H9 (cell line): ENCODE data around the gene ERFE. TPM values are rescaled to one million over a fixed set of nuclear protein-coding genes. Genes with fewer than 3 reads are reported as not detected.

Experiments used
- DNase-seq: peaks from one replicate; pipeline ENCODE4 v3.0.0-alpha.2; 2017
- H2AFZ ChIP-seq: one replicate; pipeline ENCODE4 v1.6.1; 2013; ENCODE audit warnings: mild to moderate bottlenecking, low read length, control low read depth, moderate library complexity
- H2AK5ac ChIP-seq: 2 replicates; pipeline ENCODE4 v1.6.1; 2013; ENCODE audit warnings: low read length, control low read depth, mixed read lengths; ENCODE audit not compliant: insufficient read length
- H2BK120ac ChIP-seq: one replicate; pipeline ENCODE4 v1.6.1; 2013; ENCODE audit warnings: low read depth, mild to moderate bottlenecking, low read length, control low read depth, inconsistent platforms; ENCODE audit not compliant: poor library complexity, severe bottlenecking
- H2BK12ac ChIP-seq: 2 replicates; pipeline ENCODE4 v1.6.1; 2013; ENCODE audit warnings: low read length, control low read depth, mixed read lengths, low read depth; ENCODE audit not compliant: insufficient read length
- H2BK15ac ChIP-seq: 2 replicates; pipeline ENCODE4 v1.6.1; 2013; ENCODE audit warnings: low read depth, low read length, control low read depth
- H2BK20ac ChIP-seq: one replicate; pipeline ENCODE4 v1.6.1; 2013; ENCODE audit warnings: low read depth, mild to moderate bottlenecking, low read length, control low read depth, inconsistent platforms; ENCODE audit not compliant: poor library complexity, severe bottlenecking
- H2BK5ac ChIP-seq: 2 replicates; pipeline ENCODE4 v1.6.1; 2013; ENCODE audit warnings: low read length, control low read depth, mixed read lengths; ENCODE audit not compliant: insufficient read length
- H3K14ac ChIP-seq: 2 replicates; pipeline ENCODE4 v1.6.1; 2013; ENCODE audit warnings: low read length, control low read depth; ENCODE audit not compliant: insufficient read depth
- H3K18ac ChIP-seq: 2 replicates; pipeline ENCODE4 v1.6.1; 2013; ENCODE audit warnings: low read depth, mild to moderate bottlenecking, mixed read lengths, low read length, control low read depth; ENCODE audit not compliant: insufficient read length
- H3K23ac ChIP-seq: 2 replicates; pipeline ENCODE4 v1.6.1; 2013; ENCODE audit warnings: low read length, control low read depth, mixed read lengths, low read depth; ENCODE audit not compliant: insufficient read length
- H3K23me2 ChIP-seq: 2 replicates; pipeline ENCODE4 v1.6.1; 2013; ENCODE audit warnings: low read depth, mild to moderate bottlenecking, mixed read lengths, low read length, control low read depth; ENCODE audit not compliant: insufficient read length, poor library complexity, severe bottlenecking
- H3K27ac ChIP-seq: 2 replicates; pipeline ENCODE4 v1.5.1; 2013; ENCODE audit warnings: low read length, control low read depth, mixed read lengths, low read depth; ENCODE audit not compliant: insufficient read length
- H3K27me3 ChIP-seq: 2 replicates; pipeline ENCODE4 v1.6.1; 2013; ENCODE audit warnings: low read length, control low read depth, inconsistent platforms; ENCODE audit not compliant: insufficient read depth
- H3K4ac ChIP-seq: 2 replicates; pipeline ENCODE4 v1.6.1; 2013; ENCODE audit warnings: low read depth, mild to moderate bottlenecking, control low read depth, inconsistent platforms, low read length, moderate library complexity
- H3K4me1 ChIP-seq: 2 replicates; pipeline ENCODE4 v1.6.1; 2013; ENCODE audit warnings: low read length, control low read depth, inconsistent platforms; ENCODE audit not compliant: insufficient read depth
- H3K4me2 ChIP-seq: 2 replicates; pipeline ENCODE4 v1.6.1; 2013; ENCODE audit warnings: low read length, control low read depth, mixed read lengths; ENCODE audit not compliant: insufficient read length, insufficient read depth
- H3K56ac ChIP-seq: 2 replicates; pipeline ENCODE4 v1.6.1; 2013; ENCODE audit warnings: low read depth, mild to moderate bottlenecking, mixed read lengths, low read length, control low read depth; ENCODE audit not compliant: insufficient read length
- H3K79me1 ChIP-seq: 2 replicates; pipeline ENCODE4 v1.6.1; 2013; ENCODE audit warnings: low read depth, mild to moderate bottlenecking, moderate library complexity, low read length, control low read depth, inconsistent platforms; ENCODE audit not compliant: insufficient read depth, poor library complexity, severe bottlenecking
- H3K79me2 ChIP-seq: 2 replicates; pipeline ENCODE4 v1.6.1; 2013; ENCODE audit warnings: low read length, control low read depth, inconsistent platforms; ENCODE audit not compliant: insufficient read depth
- H3K9ac ChIP-seq: 2 replicates; pipeline ENCODE4 v1.6.1; 2013; ENCODE audit warnings: low read length, control low read depth, mixed read lengths; ENCODE audit not compliant: insufficient read length; ENCODE audit errors: extremely low read depth
- H3K9me3 ChIP-seq: one replicate; pipeline ENCODE4 v1.6.1; 2013; ENCODE audit warnings: low read depth, low read length, inconsistent platforms; ENCODE audit not compliant: control insufficient read depth
- H3T11ph ChIP-seq: one replicate; pipeline ENCODE4 v1.6.1; 2013; ENCODE audit warnings: mild to moderate bottlenecking, low read length, control low read depth, inconsistent platforms
- H4K20me1 ChIP-seq: one replicate; pipeline ENCODE4 v1.6.1; 2013; ENCODE audit not compliant: control insufficient read depth, insufficient read length, insufficient read depth
- H4K5ac ChIP-seq: 2 replicates; pipeline ENCODE4 v1.6.1; 2013; ENCODE audit warnings: low read depth, mild to moderate bottlenecking, mixed read lengths, low read length, control low read depth; ENCODE audit not compliant: insufficient read length
- H4K8ac ChIP-seq: replicated peaks from 2 replicates; pipeline ENCODE4 v1.6.1; 2013; ENCODE audit warnings: low read length, control low read depth, mixed read lengths, low read depth; ENCODE audit not compliant: insufficient read length
- H4K91ac ChIP-seq: 2 replicates; pipeline ENCODE4 v1.6.1; 2013; ENCODE audit warnings: low read depth, mild to moderate bottlenecking, moderate library complexity, mixed read lengths, low read length, control low read depth; ENCODE audit not compliant: insufficient read length
- H3K27ac Mint-ChIP-seq, 3 experiments: 2 replicates in 2 of 3; 3 replicates in 1 of 3; pipeline ENCODE4 v1.8.0; 2020 to 2021; ENCODE audit warnings: mixed read lengths in 3 of 3, mild to moderate bottlenecking in 1 of 3, moderate library complexity in 1 of 3
- H3K27me3 Mint-ChIP-seq: 2 replicates; pipeline ENCODE4 v1.8.0; 2021; ENCODE audit warnings: low read depth, mild to moderate bottlenecking, moderate library complexity, mixed read lengths
- H3K36me3 Mint-ChIP-seq, 3 experiments: 2 replicates in 2 of 3; 3 replicates in 1 of 3; pipeline ENCODE4 v1.8.0; 2020 to 2021; ENCODE audit warnings: low read depth in 3 of 3, mixed read lengths in 3 of 3; ENCODE audit not compliant: insufficient read depth in 1 of 3
- H3K4me1 Mint-ChIP-seq, 2 experiments: 2 replicates each; pipeline ENCODE4 v1.8.0; 2020; ENCODE audit warnings: mixed read lengths in 2 of 2
- H3K4me3 Mint-ChIP-seq, 2 experiments: 2 replicates in 1 of 2; 3 replicates in 1 of 2; pipeline ENCODE4 v1.8.0; 2020 to 2021; ENCODE audit warnings: mild to moderate bottlenecking in 2 of 2, mixed read lengths in 2 of 2, moderate library complexity in 1 of 2
- H3K9me3 Mint-ChIP-seq, 2 experiments: 2 replicates in 1 of 2; 3 replicates in 1 of 2; pipeline ENCODE4 v1.8.0; 2020; ENCODE audit warnings: mild to moderate bottlenecking in 2 of 2, mixed read lengths in 2 of 2, moderate library complexity in 1 of 2
- WGBS: extraction: QIAGEN DNeasy Blood & Tissue Kit; methylation state at CpG from one replicate; pipeline ENCODE4 v1.1.7; 2013; ENCODE audit warnings: missing lambda C conversion rate, low lambda C conversion rate, mixed read lengths; ENCODE audit not compliant: insufficient read length; ENCODE audit errors: extremely low coverage; 5-methylcytosine and 5-hydroxymethylcytosine counted together
- total RNA-seq: library from RNA; stranded (reverse); gene quantifications from 2 replicates; pipeline ENCODE4 v1.2.1, GENCODE V29; 2021
- TF ChIP-seq, protein P1 (sequence below): fragments of 200-600 bp; sonication (generic); conservative IDR thresholded peaks from 3 replicates; pipeline ENCODE4 v1.8.0; 2021; ENCODE audit warnings: antibody characterized with exemption, mild to moderate bottlenecking

ERFE gene
- total RNA-seq, 1 experiment from 2014 or later, result 2.1 TPM

DNA sequence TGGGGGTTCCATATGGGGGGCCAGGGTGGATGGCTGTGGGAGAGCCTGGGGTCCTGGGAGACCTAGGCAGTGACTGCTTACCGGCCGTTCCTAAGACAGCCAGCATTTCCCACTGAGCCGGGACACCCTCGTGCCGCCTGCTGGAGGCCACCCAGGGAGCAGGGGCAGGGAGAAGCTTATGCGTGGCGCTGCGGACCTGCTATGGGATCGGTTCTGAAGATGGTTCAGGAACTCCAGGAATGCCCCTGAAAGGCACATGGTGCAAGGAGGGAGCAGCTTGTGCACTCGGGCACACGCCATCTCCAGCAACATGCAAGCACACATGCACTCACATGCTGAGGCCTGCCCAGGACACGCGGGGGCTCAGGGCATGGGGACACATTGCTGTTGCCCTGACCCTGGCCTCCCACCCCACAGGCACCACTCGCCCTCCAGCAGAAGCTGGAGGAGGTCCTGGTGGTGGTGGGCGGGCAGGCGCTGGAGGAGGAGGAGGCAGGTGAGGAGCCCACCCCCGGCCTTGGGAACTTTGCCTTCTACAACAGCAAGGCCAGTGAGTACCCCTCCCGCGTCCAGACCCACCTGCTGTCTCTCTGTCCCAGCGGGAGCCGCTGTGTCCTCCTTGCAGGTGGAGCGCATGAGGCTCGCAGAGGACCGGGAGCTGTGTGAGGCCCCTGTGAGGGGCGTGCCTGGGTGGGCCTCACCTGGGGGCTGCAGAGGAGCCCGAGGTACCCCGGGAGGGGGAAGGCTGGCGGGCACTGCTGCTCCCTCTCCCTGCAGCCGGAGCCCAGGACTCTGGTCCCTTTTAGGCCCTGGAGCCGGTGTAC is 16.2 kb upstream of the ERFE start:
- TF ChIP-seq, protein P1, sequence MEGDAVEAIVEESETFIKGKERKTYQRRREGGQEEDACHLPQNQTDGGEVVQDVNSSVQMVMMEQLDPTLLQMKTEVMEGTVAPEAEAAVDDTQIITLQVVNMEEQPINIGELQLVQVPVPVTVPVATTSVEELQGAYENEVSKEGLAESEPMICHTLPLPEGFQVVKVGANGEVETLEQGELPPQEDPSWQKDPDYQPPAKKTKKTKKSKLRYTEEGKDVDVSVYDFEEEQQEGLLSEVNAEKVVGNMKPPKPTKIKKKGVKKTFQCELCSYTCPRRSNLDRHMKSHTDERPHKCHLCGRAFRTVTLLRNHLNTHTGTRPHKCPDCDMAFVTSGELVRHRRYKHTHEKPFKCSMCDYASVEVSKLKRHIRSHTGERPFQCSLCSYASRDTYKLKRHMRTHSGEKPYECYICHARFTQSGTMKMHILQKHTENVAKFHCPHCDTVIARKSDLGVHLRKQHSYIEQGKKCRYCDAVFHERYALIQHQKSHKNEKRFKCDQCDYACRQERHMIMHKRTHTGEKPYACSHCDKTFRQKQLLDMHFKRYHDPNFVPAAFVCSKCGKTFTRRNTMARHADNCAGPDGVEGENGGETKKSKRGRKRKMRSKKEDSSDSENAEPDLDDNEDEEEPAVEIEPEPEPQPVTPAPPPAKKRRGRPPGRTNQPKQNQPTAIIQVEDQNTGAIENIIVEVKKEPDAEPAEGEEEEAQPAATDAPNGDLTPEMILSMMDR, result no peak
- H4K8ac ChIP-seq, result no peak overlapping the region
- no peaks in the 10 kb centered on the region for H3K9me3 Mint-ChIP-seq
- H4K91ac ChIP-seq, result no peak overlapping the region
- H3K27ac Mint-ChIP-seq, result no peak overlapping the region
- no peaks in the 10 kb centered on the region for H3K23me2 ChIP-seq
- H3K18ac ChIP-seq, result no peak overlapping the region
- H2BK20ac ChIP-seq, result no peak overlapping the region
- no peak overlapping the region for H3T11ph ChIP-seq
- H3K14ac ChIP-seq, result no peak overlapping the region
- no peaks in the 10 kb centered on the region for H3K36me3 Mint-ChIP-seq
- no peaks in the 10 kb centered on the region for H3K9me3 ChIP-seq
- no peak overlapping the region for H2BK15ac ChIP-seq
- no peaks in the 10 kb centered on the region for H3K79me2 ChIP-seq
- H2AK5ac ChIP-seq, result no peak overlapping the region
- DNase-seq, result no peak
- no peak overlapping the region for H3K4me2 ChIP-seq
- H3K27me3 Mint-ChIP-seq, result no peaks in the 10 kb centered on the region; the same call in 1 of the 2 replicates
- H3K9ac ChIP-seq, result no peak overlapping the region
- no peak overlapping the region for H3K4ac ChIP-seq
- no peak overlapping the region for H2BK120ac ChIP-seq
- H3K27me3 ChIP-seq, result no peaks in the 10 kb centered on the region
- H4K20me1 ChIP-seq, result peaks cover 2% of the 10 kb centered on the region
- H3K4me3 Mint-ChIP-seq, result no peak overlapping the region
- H3K79me1 ChIP-seq, result no peaks in the 10 kb centered on the region
- WGBS, result no CpG with 5 or more reads among the region's 30 CpGs
- H3K4me1 Mint-ChIP-seq, result no peaks in the 10 kb centered on the region
- no peak overlapping the region for H2BK5ac ChIP-seq
- no peak overlapping the region for H2AFZ ChIP-seq
- H2BK12ac ChIP-seq, result no peak overlapping the region
- no peak overlapping the region for H4K5ac ChIP-seq
- H3K23ac ChIP-seq, result no peak overlapping the region
- H3K56ac ChIP-seq, result no peak overlapping the region
- H3K4me1 ChIP-seq, result no peaks in the 10 kb centered on the region
- no peak overlapping the region for H3K27ac ChIP-seq
